HL-60 (cell line): ENCODE measurements around the gene PALLD.

ENCODE experiments used
- DNase-seq, 2 experiments: peaks; one replicate each; pipeline ENCODE4 v3.0.0-alpha.2; 2010 to 2020; ENCODE audit warnings: low read depth in 1 of 2, low spot score in 1 of 2
- H3K27ac ChIP-seq: fragments of 250-450 bp; sonication (Bioruptor Pico); replicated peaks from 2 replicates; pipeline ENCODE4 v1.5.1; 2020; ENCODE audit warnings: mild to moderate bottlenecking, moderate library complexity
- H3K27me3 ChIP-seq: fragments of 250-450 bp; sonication (Bioruptor Pico); 2 replicates; pipeline ENCODE4 v1.5.1; 2021; ENCODE audit warnings: mild to moderate bottlenecking, moderate library complexity; ENCODE audit not compliant: insufficient read depth, poor library complexity, severe bottlenecking
- H3K4me3 ChIP-seq: replicated peaks from 2 replicates; pipeline ENCODE4 v1.5.1; 2011; ENCODE audit warnings: mild to moderate bottlenecking, control low read depth, low read length; ENCODE audit not compliant: insufficient read depth
- GABPA ChIP-seq: IDR thresholded peaks from 2 replicates; pipeline ENCODE4 v1.6.1; 2012; ENCODE audit warnings: low read depth
- POLR2AphosphoS5 ChIP-seq: IDR thresholded peaks from 2 replicates; pipeline ENCODE4 v1.6.1; 2012; ENCODE audit warnings: low read depth
- SPI1 ChIP-seq: IDR thresholded peaks from 2 replicates; pipeline ENCODE4 v1.6.1; 2012; ENCODE audit warnings: low read depth, mild to moderate bottlenecking, borderline replicate concordance
- TF ChIP-seq, protein P1 (sequence below): IDR thresholded peaks from one replicate; pipeline ENCODE4 v1.5.1; 2011; ENCODE audit warnings: low read length, control low read depth, inconsistent platforms; ENCODE audit not compliant: insufficient read depth
- TF ChIP-seq, protein P2 (sequence below): IDR thresholded peaks from 2 replicates; pipeline ENCODE4 v1.6.1; 2012; ENCODE audit warnings: low read depth; ENCODE audit not compliant: insufficient replicate concordance

The PALLD gene

DNA sequence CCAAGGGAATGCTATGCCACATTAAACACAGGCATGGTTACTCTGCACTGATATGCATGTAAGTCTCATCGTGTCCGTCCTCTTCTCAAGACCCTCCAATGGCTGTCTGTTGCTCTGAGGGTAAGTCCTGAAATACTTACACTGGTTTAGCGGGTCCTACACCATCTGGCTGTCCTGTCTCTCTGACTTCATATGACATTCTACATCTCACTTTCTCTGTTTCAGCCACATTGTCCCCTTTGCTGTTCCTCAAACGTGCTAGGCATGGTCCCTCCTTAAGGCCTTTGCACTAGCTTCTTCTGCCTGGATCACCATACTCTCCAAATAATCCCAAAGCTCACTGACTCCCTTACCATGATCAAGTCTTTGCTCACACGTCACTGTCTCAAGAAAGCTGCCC is 131.4 kb downstream of the PALLD start:
- TF ChIP-seq, protein P1, sequence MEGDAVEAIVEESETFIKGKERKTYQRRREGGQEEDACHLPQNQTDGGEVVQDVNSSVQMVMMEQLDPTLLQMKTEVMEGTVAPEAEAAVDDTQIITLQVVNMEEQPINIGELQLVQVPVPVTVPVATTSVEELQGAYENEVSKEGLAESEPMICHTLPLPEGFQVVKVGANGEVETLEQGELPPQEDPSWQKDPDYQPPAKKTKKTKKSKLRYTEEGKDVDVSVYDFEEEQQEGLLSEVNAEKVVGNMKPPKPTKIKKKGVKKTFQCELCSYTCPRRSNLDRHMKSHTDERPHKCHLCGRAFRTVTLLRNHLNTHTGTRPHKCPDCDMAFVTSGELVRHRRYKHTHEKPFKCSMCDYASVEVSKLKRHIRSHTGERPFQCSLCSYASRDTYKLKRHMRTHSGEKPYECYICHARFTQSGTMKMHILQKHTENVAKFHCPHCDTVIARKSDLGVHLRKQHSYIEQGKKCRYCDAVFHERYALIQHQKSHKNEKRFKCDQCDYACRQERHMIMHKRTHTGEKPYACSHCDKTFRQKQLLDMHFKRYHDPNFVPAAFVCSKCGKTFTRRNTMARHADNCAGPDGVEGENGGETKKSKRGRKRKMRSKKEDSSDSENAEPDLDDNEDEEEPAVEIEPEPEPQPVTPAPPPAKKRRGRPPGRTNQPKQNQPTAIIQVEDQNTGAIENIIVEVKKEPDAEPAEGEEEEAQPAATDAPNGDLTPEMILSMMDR = no peak
- no peak for TF ChIP-seq GABPA
- TF ChIP-seq, protein P2, sequence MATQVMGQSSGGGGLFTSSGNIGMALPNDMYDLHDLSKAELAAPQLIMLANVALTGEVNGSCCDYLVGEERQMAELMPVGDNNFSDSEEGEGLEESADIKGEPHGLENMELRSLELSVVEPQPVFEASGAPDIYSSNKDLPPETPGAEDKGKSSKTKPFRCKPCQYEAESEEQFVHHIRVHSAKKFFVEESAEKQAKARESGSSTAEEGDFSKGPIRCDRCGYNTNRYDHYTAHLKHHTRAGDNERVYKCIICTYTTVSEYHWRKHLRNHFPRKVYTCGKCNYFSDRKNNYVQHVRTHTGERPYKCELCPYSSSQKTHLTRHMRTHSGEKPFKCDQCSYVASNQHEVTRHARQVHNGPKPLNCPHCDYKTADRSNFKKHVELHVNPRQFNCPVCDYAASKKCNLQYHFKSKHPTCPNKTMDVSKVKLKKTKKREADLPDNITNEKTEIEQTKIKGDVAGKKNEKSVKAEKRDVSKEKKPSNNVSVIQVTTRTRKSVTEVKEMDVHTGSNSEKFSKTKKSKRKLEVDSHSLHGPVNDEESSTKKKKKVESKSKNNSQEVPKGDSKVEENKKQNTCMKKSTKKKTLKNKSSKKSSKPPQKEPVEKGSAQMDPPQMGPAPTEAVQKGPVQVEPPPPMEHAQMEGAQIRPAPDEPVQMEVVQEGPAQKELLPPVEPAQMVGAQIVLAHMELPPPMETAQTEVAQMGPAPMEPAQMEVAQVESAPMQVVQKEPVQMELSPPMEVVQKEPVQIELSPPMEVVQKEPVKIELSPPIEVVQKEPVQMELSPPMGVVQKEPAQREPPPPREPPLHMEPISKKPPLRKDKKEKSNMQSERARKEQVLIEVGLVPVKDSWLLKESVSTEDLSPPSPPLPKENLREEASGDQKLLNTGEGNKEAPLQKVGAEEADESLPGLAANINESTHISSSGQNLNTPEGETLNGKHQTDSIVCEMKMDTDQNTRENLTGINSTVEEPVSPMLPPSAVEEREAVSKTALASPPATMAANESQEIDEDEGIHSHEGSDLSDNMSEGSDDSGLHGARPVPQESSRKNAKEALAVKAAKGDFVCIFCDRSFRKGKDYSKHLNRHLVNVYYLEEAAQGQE = no peak
- TF ChIP-seq SPI1 = no peak
- no peak for TF ChIP-seq POLR2AphosphoS5
- H3K4me3 ChIP-seq = no peak overlapping the region
- peaks cover 29% of the 10 kb centered on the region for H3K27me3 ChIP-seq
- DNase-seq = no peak
- no peak overlapping the region for H3K27ac ChIP-seq

DNA sequence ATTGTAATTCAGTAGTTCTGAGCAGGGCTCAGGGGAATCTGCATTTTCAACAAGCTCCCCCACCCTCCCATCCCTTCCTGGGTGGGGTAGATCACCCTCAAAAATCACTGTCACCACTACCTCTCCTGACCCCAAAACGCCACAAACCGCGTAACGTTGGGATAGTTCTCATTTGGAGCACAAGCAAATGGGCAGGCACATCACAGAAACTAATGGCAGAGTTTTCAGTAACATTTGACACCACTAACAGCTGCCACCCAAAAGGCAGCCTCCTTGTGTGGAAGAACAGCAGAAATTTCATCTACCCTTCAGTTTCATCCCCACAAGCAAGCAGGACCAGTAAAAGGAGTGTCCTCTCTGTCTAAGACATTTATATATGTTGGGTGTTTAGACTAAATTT is 132.7 kb downstream of the PALLD start:
- no peak overlapping the region for H3K4me3 ChIP-seq
- DNase-seq = no peak
- H3K27ac ChIP-seq = no peak overlapping the region
- TF ChIP-seq, protein P2 = no peak
- TF ChIP-seq, protein P1 = no peak
- TF ChIP-seq POLR2AphosphoS5 (no peak), GABPA (no peak), SPI1 (no peak)
- H3K27me3 ChIP-seq = peaks cover 41% of the 10 kb centered on the region

DNA sequence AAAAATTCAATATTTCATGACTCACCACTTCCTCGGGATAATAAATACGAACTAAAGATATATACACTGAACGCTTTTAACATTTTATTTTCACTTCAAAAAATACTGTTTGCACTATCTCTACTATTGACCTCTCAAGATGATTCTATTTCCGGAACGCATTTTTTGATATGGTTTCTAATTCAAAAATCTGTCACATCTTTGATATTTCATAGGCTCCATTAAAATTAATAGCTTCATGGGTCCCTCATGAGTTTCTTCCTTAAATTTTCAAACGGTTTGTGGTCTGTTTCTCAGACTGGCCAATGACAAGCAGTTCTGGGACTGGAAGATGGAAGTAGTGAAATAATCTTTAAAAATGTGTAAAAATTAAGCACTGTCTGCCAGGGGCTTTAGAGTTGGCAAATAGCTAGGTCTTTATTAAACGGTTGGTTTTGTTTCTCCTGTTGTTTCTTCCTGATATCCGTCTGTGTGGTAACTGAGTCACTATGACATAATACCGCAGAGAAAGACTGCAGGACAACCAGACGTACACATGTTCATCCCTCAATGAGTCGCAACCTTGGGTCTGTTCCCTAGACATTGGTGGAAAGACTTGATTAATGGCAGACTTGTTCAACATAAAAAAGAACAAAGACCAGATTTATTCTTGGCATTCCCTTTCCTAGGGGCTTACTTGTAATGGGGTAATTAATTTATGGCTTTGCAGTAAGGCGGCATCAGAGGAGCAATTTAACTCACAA is 133.8 kb downstream of the PALLD start:
- TF ChIP-seq, protein P2 = no peak
- no peak for TF ChIP-seq SPI1
- TF ChIP-seq, protein P1 = no peak
- TF ChIP-seq GABPA = no peak
- TF ChIP-seq POLR2AphosphoS5 = no peak
- no peak overlapping the region for H3K27ac ChIP-seq

More for the DNA sequence above, 133.8 kb downstream of the PALLD start:
- Histone ChIP-seq H3K27me3 (peaks cover 45% of the 10 kb centered on the region), H3K4me3 (no peak overlapping the region)
- no peak for DNase-seq
